ES-I3 (cell line): Measurements from ENCODE around the gene BTNL2.

ENCODE experiments used
- H3K36me3 ChIP-seq: 2 replicates; pipeline ENCODE4 v1.6.1; 2013; ENCODE audit warnings: mild to moderate bottlenecking, low read length, control low read depth, moderate library complexity; ENCODE audit not compliant: insufficient read depth
- H3K4me1 ChIP-seq: 2 replicates; pipeline ENCODE4 v1.6.1; 2013; ENCODE audit warnings: mild to moderate bottlenecking, control low read depth, low read length; ENCODE audit not compliant: insufficient read depth
- H3K9ac ChIP-seq: 2 replicates; pipeline ENCODE4 v1.6.1; 2013; ENCODE audit warnings: low read depth, mild to moderate bottlenecking, low read length, moderate library complexity
- H3K9me3 ChIP-seq: 2 replicates; pipeline ENCODE4 v1.6.1; 2013; ENCODE audit warnings: mild to moderate bottlenecking, low read length, moderate library complexity; ENCODE audit not compliant: control insufficient read depth, insufficient read depth

The BTNL2 gene

DNA sequence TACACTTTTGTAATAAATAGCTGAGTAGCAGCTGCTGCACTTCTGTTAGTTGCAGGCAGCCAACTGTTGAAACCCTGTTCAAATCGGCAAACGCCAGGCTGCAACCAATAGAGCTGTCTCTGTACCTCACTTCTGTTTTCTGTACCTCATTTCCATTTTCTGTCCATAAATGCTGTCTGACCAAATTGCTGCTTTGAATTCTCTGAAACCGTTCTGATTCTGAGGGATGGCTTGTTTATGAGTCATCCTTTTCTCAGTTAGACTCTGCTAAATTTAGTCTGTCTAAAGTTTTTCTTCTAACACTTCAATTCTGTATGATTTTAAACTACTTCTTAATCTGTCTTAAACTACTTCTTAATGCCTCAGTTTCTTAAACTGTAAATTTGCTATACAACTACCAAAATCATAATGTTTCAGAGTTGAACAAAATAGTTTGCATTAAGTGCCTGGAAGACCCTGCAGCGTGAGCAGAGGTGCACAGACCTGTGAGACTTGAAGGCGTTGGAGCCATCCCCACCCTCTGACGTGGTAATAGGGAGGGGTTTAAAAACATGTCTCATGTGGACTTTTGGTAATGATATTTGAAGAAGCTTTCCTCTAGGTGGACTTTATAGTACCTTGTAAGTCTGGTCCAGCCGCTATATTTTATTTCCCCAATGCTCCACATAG lies 9.6 kb downstream of the BTNL2 start:
- no peak overlapping the region for H3K9ac ChIP-seq
- H3K9me3 ChIP-seq, result no peaks in the 10 kb centered on the region
- H3K4me1 ChIP-seq, result no peaks in the 10 kb centered on the region
- no peaks in the 10 kb centered on the region for H3K36me3 ChIP-seq

- Histone ChIP-seq H3K4me1 (no peaks in the 10 kb centered on the region), H3K36me3 (no peaks in the 10 kb centered on the region), H3K9ac (no peak overlapping the region), H3K9me3 (no peaks in the 10 kb centered on the region)
Measured at GRCh38 chr6:32396028-32396427, 11.0 kb downstream of the BTNL2 start.

DNA sequence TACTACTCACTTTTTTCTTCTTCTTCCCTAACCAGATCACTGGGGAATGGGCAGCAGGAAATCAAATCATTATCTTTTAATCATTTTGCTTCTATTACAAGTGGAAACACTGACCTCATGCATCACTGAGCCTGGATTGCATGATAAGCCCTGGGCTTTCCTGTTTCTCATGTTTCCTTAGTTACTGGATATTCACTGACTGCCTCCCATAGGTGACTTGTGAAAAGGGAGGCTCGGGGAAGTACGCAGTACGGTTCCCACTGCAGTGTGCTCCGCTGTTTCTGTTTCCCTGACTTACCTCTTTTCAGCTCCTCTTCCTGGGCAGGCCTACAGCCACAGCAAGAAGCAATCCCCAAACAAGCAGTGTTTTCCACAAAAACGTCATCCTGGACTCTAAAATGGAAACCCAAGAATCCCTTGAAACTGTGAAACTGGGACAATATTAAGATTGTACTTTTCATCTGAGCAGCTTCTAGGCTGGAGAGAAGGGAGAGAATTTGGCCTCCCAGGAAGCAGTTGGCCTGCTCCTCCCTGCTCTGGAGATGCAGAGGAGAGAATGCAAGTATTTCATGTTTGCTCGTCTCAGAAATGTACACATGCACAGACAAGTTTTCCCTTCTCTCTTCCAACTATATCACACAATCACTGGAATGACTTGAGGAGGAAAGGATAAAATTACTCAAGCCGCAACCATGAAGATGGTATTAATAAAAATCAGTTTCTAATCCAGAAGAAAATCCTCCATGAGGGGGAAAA lies 13.1 kb downstream of the BTNL2 start:
- no peaks in the 10 kb centered on the region for H3K4me1 ChIP-seq

DNA sequence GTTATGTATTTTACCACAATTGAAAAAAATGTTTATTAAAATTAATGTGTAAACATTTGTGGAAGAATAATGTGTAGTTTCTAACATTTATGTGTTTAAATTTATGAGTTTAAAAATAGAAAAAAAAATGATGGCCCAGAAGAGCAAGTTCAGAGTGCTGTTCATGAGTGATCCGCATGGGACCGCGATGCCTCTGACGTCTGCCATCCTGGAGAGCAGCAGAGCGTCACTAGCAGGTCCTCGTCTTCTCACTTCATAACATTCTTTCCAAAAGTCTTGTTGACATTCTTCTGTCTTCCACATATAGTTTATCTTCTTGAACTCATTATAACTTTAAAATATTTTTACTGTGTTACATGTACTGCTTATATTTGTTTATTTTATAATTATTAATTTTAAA lies 15.5 kb downstream of the BTNL2 start:
- Histone ChIP-seq H3K4me1 (no peaks in the 10 kb centered on the region), H3K36me3 (no peaks in the 10 kb centered on the region), H3K9ac (no peak overlapping the region), H3K9me3 (no peaks in the 10 kb centered on the region)

More for the DNA sequence above, 13.1 kb downstream of the BTNL2 start:
- Histone ChIP-seq H3K9me3 (no peaks in the 10 kb centered on the region), H3K9ac (no peak overlapping the region), H3K36me3 (no peaks in the 10 kb centered on the region)

- Histone ChIP-seq H3K9me3 (no peaks in the 10 kb centered on the region), H3K36me3 (no peaks in the 10 kb centered on the region), H3K4me1 (no peaks in the 10 kb centered on the region), H3K9ac (no peak overlapping the region)
Measured at GRCh38 chr6:32387589-32388340, 19.2 kb downstream of the BTNL2 start.

GRCh38 chr6:32386040-32386439 lies 20.9 kb downstream of the BTNL2 start:
- Histone ChIP-seq H3K9ac (no peak overlapping the region), H3K4me1 (no peaks in the 10 kb centered on the region), H3K9me3 (no peaks in the 10 kb centered on the region), H3K36me3 (no peaks in the 10 kb centered on the region)

DNA sequence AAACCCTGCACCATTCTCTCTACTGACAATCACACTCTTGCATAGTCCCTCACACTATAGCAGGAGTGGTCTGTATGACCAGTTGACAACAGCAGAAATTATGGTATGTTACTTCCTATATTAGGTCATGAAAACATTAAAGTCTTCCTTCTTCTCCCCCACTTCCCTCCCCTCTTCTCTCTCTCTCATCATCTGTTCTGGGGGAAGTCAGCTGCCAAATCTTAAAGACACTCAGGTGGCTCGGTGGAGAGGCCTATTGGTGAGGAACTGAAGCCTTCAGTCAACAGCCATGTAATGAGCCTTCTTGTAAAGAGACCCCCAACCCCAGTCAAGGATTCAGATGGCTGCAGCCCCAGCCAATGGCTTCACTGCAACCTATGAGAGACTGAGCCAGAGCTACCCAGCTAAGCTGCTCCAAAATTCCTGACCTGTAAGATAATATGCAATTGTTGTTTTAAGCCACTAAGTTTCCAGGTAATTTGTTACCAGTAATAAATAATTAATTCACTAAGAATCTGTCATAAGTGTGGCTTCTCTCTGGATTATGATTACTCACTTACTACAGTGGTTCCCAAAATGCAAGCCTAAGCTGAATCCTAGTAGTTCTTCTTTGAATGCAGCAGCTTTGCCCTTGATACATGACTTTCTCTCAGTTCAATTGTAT lies 24.1 kb downstream of the BTNL2 start:
- H3K4me1 ChIP-seq, result no peaks in the 10 kb centered on the region
- H3K36me3 ChIP-seq, result no peaks in the 10 kb centered on the region
- H3K9ac ChIP-seq, result no peak overlapping the region
- no peaks in the 10 kb centered on the region for H3K9me3 ChIP-seq

DNA sequence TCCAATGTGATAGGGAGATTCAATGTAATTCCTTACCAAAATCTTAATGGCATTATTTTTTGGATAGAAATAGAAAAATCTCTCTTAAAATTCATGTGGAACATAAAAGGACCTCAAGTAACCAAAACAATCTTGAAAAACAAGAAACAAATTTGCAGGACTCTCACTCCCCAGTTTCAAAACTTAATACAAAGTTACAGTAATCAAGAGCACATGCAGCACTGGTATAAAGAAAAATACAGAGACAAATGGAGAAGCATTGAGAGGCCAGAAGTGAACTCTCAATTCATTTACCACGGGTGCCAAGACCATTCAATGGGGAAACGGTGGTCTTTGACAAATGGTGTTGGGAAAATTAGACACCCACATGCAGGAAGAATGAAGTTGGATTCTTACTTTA lies 27.4 kb downstream of the BTNL2 start:
- H3K36me3 ChIP-seq, result no peaks in the 10 kb centered on the region
- no peaks in the 10 kb centered on the region for H3K4me1 ChIP-seq
- H3K9me3 ChIP-seq, result no peaks in the 10 kb centered on the region
- H3K9ac ChIP-seq, result no peak overlapping the region

DNA sequence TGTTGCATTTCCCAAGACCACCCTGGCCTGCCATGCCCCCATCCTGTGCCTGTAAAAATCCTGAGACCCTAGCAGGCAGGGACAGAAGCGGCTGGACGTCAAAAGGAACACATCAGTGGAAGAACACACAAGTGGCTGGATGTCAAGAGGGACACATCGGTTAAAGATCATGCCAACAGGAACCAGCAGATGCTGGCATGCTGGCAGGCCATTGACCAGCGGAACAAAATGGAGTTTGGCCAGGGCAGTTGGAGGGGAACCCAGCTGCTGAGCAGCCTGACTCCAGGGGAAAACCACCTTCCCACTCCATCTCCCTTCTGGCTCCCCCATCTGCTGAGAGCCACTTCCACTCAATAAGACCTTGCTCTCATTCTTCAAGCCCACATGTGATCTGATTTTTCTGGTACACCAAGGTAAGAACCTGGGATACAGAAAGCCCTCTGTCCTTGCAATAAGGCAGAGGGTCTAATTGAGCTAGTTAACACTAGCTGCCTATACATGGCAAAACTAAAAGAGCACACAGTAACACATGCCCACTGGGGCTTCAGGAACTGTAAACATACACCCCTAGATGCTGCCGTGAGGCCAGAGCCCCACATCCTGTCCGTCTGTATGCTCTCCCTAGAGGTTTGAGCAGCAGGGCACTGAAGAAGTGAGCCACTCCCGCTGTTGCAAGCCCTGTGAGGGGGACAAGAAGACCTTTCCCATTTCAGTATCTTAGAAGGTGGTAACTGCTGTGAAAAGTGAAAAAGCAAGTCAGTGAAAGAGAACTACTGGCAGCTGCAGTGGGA lies 31.0 kb downstream of the BTNL2 start:
- Histone ChIP-seq H3K9me3 (no peaks in the 10 kb centered on the region), H3K4me1 (no peaks in the 10 kb centered on the region), H3K36me3 (no peaks in the 10 kb centered on the region), H3K9ac (no peak overlapping the region)

DNA sequence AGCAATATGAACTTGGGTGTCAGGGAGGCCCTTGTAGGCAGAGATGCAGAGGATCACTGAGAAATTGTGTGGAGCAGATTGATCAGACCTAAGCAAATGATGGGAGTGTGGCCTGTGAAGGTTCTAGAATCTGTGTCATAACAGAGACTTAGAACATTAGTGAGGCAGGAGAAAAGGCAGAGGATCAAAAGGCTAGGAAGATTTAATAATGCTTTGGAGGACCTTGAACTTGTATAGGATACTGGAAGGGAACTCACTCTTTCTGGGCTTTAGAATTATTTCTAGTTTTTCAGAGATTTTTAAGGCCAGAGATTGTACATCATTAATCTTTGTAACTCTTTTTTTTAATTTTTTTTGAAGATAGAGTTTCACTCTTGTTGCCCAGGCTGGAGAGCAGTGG lies 35.2 kb downstream of the BTNL2 start, which contains the start of gene TSBP1:
TSBP1 (minus strand) TSS at position 101 of the 400 bp plus-strand sequence. CDS start 197 bp downstream, outside the sequence.
- H3K9ac ChIP-seq, result no peak within 1 kb of the TSS
- no peaks in the 10 kb centered on the region for H3K9me3 ChIP-seq
- no peaks in the 10 kb centered on the region for H3K4me1 ChIP-seq
- H3K36me3 ChIP-seq, result no peaks in the 10 kb centered on the region

DNA sequence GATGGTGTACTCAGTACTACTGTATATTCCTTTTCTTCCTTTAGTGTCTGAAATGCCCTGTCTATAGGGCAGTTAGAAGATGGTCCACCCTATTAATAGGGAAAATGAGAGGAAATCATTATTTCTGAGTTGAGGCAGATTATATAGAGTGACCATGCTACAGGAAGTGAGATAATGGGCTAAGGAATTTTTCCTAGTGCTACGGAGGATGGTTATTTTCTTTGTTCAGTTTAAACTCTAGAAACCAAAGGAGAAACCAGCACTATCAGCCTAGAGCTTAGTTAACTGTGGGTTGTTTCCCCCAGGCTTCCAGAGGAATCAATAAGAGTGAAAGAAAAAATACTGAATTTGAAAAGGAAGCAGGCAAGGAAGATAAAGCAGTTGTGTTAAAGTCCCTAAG lies 35.8 kb downstream of the BTNL2 start:
- Histone ChIP-seq H3K36me3 (no peaks in the 10 kb centered on the region), H3K9ac (no peak overlapping the region), H3K4me1 (no peaks in the 10 kb centered on the region), H3K9me3 (no peaks in the 10 kb centered on the region)

- H3K36me3 ChIP-seq, result no peaks in the 10 kb centered on the region
- no peaks in the 10 kb centered on the region for H3K4me1 ChIP-seq
- H3K9me3 ChIP-seq, result no peaks in the 10 kb centered on the region
- no peak overlapping the region for H3K9ac ChIP-seq
Measured at GRCh38 chr6:32370505-32370904, 36.5 kb downstream of the BTNL2 start.

- no peak overlapping the region for H3K9ac ChIP-seq
- no peaks in the 10 kb centered on the region for H3K36me3 ChIP-seq
- H3K9me3 ChIP-seq, result no peaks in the 10 kb centered on the region
- H3K4me1 ChIP-seq, result no peaks in the 10 kb centered on the region
Measured at GRCh38 chr6:32369660-32370059, 37.3 kb downstream of the BTNL2 start.

GRCh38 chr6:32367644-32368043 lies 39.3 kb downstream of the BTNL2 start:
- Histone ChIP-seq H3K36me3 (no peaks in the 10 kb centered on the region), H3K4me1 (no peaks in the 10 kb centered on the region), H3K9ac (no peak overlapping the region), H3K9me3 (no peaks in the 10 kb centered on the region)
